Gastrocnemius medialis (tissue), 4 donors: ENCODE data around the gene FGD5. TPM values are rescaled to one million over a fixed set of nuclear protein-coding genes. Genes with fewer than 3 reads are reported as not detected.

Experiments used
- ATAC-seq, 2 donors: fragments of 150-250 bp; one replicate each; pipeline ENCODE4 v1.9.1; 2016
- DNase-seq, 2 donors: peaks; one replicate each; pipeline ENCODE4 v3.0.0-alpha.2; 2019
- H3K27ac ChIP-seq, 4 donors: fragments of 200-600 bp; sonication (generic); 1 replicate in 1 of 4; 2 replicates in 3 of 4; pipeline ENCODE4 v1.5.1; 2016 to 2018; ENCODE audit warnings: mild to moderate bottlenecking in 2 of 4, moderate library complexity in 1 of 4
- H3K27me3 ChIP-seq, 3 donors: fragments of 200-600 bp; sonication (generic) in 2 of 3; 1 replicate in 1 of 3; 2 replicates in 2 of 3; pipeline versions ENCODE4 v1.5.1 to v1.6.0; 2016 to 2019; ENCODE audit warnings: mild to moderate bottlenecking in 1 of 3, moderate library complexity in 1 of 3
- H3K36me3 ChIP-seq, 2 donors: fragments of 200-600 bp; sonication (generic) in 1 of 2; one replicate each; pipeline ENCODE4 v1.5.1; 2017 to 2018
- H3K4me1 ChIP-seq, 2 donors: fragments of 200-600 bp; sonication (generic) in 1 of 2; one replicate each; pipeline ENCODE4 v1.5.1; 2016 to 2017; ENCODE audit warnings: mild to moderate bottlenecking in 2 of 2
- H3K4me3 ChIP-seq, 4 donors: fragments of 200-600 bp; sonication (generic) in 3 of 4; 1 replicate in 1 of 4; 2 replicates in 3 of 4; pipeline ENCODE4 v1.5.1; 2016 to 2019; ENCODE audit warnings: mild to moderate bottlenecking in 2 of 4
- H3K9me3 ChIP-seq, 3 donors: fragments of 200-600 bp; sonication (generic) in 2 of 3; 1 replicate in 1 of 3; 2 replicates in 2 of 3; pipeline ENCODE4 v1.5.1; 2016 to 2019
- CTCF ChIP-seq, 5 experiments: fragments of 450-650 bp in 3 of 5; fragments of 200-600 bp in 2 of 5; sonication (generic) in 2 of 5; IDR thresholded peaks in 4 of 5; conservative IDR thresholded peaks in 1 of 5; 1 replicate in 4 of 5; 2 replicates in 1 of 5; pipeline ENCODE4 v1.5.1; 2016 to 2019; ENCODE audit warnings: antibody characterized with exemption in 5 of 5, mild to moderate bottlenecking in 3 of 5, moderate library complexity in 3 of 5
- POLR2A ChIP-seq, 2 donors: fragments of 450-650 bp; IDR thresholded peaks; one replicate each; pipeline ENCODE4 v1.6.1; 2017; ENCODE audit warnings: antibody characterized with exemption in 2 of 2, mild to moderate bottlenecking in 2 of 2, moderate library complexity in 2 of 2
- in situ Hi-C, 4 donors: fragments of 200-750 bp; cut with MboI; loops; one replicate each; pipeline versions ENCODE4 v1.15.0 to v1.8.0; 2017; ENCODE audit warnings: low sequenced_read_pairs in 4 of 4
- intact Hi-C: fragments of 100-400 bp; cut with DNase I; formaldehyde crosslinking; loops from one replicate; pipeline ENCODE4 v1.15.1; 2023; ENCODE audit warnings: low total_unique reads
- total RNA-seq, 4 donors: library from RNA; depleted of rRNA; stranded (reverse); fragments of >200 nt; gene quantifications; one replicate each; pipeline versions ENCODE4 v1.1.0 to v1.2.3, GENCODE V29; 2016

Gene FGD5
- total RNA-seq, 4 donors from 2014 or later = 4.4 to 8.4 (median 5.2) TPM

- Histone ChIP-seq H3K36me3 (no peaks in the 10 kb centered on the region), H3K4me1 (peaks cover 3 to 6% of the 10 kb centered on the region in 2 donors), H3K4me3 (no peak overlapping the region), H3K27me3 (peaks cover 0 to 3% (median 0%) of the 10 kb centered on the region in 3 donors), H3K9me3 (no peaks in the 10 kb centered on the region), H3K27ac (no peak overlapping the region)
- ATAC-seq = no peak
- in situ Hi-C loops = no loop called here
- TF ChIP-seq CTCF (IDR thresholded peaks at IDR 0.05 in 4 of 5, conservative IDR thresholded peaks at IDR 0.05 in 1 of 5) = no peak
- TF ChIP-seq POLR2A (IDR thresholded peaks at IDR 0.05) = no peak
- no peak for DNase-seq
- intact Hi-C loops = no loop called here
These were observed 7.3 kb downstream of the FGD5 start for GRCh38 chr3:14826069-14826468.

GRCh38 chr3:14827776-14828175, 9.0 kb downstream of the FGD5 start:
- in situ Hi-C loops (no loop called here), intact Hi-C loops (no loop called here)
- Histone ChIP-seq H3K9me3 (no peaks in the 10 kb centered on the region), H3K36me3 (no peaks in the 10 kb centered on the region), H3K27ac (no peak overlapping the region), H3K27me3 (peaks cover 0 to 3% (median 0%) of the 10 kb centered on the region in 3 donors), H3K4me3 (no peak overlapping the region), H3K4me1 (peaks cover under 1 to 6% of the 10 kb centered on the region in 2 donors)
- TF ChIP-seq POLR2A (IDR thresholded peaks at IDR 0.05) (no peak), CTCF (IDR thresholded peaks at IDR 0.05 in 4 of 5, conservative IDR thresholded peaks at IDR 0.05 in 1 of 5) (no peak)
- ATAC-seq = no peak
- DNase-seq = no peak

- no peak overlapping the region for H3K4me3 ChIP-seq
- in situ Hi-C loops = no loop called here
- ATAC-seq = no peak
- H3K36me3 ChIP-seq = no peaks in the 10 kb centered on the region
- intact Hi-C loops = no loop called here
- TF ChIP-seq CTCF (IDR thresholded peaks at IDR 0.05 in 4 of 5, conservative IDR thresholded peaks at IDR 0.05 in 1 of 5) (no peak), POLR2A (IDR thresholded peaks at IDR 0.05) (no peak)
- H3K27ac ChIP-seq = no peak overlapping the region
- H3K9me3 ChIP-seq = no peaks in the 10 kb centered on the region
- peaks cover 0 to 3% (median 0%) of the 10 kb centered on the region in 3 donors for H3K27me3 ChIP-seq
- H3K4me1 ChIP-seq = peaks cover 0 to 2% of the 10 kb centered on the region in 2 donors
- no peak for DNase-seq
These were observed 11.0 kb downstream of the FGD5 start for GRCh38 chr3:14829811-14830210.

GRCh38 chr3:14831916-14832450, 13.2 kb downstream of the FGD5 start:
- no peak for ATAC-seq
- H3K36me3 ChIP-seq = no peaks in the 10 kb centered on the region
- in situ Hi-C loops (no loop called here), intact Hi-C loops (no loop called here)
- H3K27ac ChIP-seq = no peak overlapping the region
- DNase-seq = no peak
- peaks cover 2 to 15% of the 10 kb centered on the region in 2 donors for H3K4me1 ChIP-seq
- H3K27me3 ChIP-seq = no peaks in the 10 kb centered on the region
- no peaks in the 10 kb centered on the region for H3K9me3 ChIP-seq
- no peak for TF ChIP-seq POLR2A (IDR thresholded peaks at IDR 0.05)
- no peak for TF ChIP-seq CTCF (IDR thresholded peaks at IDR 0.05 in 4 of 5, conservative IDR thresholded peaks at IDR 0.05 in 1 of 5)
- no peak overlapping the region for H3K4me3 ChIP-seq
